Body of pancreas (tissue), 4 donors: ENCODE data around the gene PRR27. TPM values are rescaled to one million over a fixed set of nuclear protein-coding genes. Genes with fewer than 3 reads are reported as not detected.
"Not testable (repeated sequence)": the region's sequence is repeated elsewhere in the genome, so short reads cannot be mapped to it uniquely, and the experiment has no call there.

ENCODE experiments used
- ATAC-seq: fragments of 150-250 bp; one replicate; pipeline ENCODE4 v1.9.1; 2016
- DNase-seq, 4 donors: peaks; one replicate each; pipeline ENCODE4 v3.0.0-alpha.2; 2019
- H3K27ac ChIP-seq, 4 donors: fragments of 200-600 bp; sonication (generic); 1 replicate in 3 of 4; 2 replicates in 1 of 4; pipeline versions ENCODE4 v1.5.1 to v1.6.1; 2016 to 2019; ENCODE audit warnings: mild to moderate bottlenecking in 1 of 4, mixed read lengths in 1 of 4, moderate library complexity in 1 of 4
- H3K27me3 ChIP-seq, 2 donors: fragments of 200-600 bp; sonication (generic); one replicate each; pipeline ENCODE4 v1.6.0; 2016; ENCODE audit warnings: mild to moderate bottlenecking in 1 of 2
- H3K36me3 ChIP-seq, 2 donors: fragments of 200-600 bp; sonication (generic); replicated peaks in 1 of 2; 2 replicates each; pipeline ENCODE4 v1.5.1; 2016; ENCODE audit warnings: low read depth in 2 of 2; ENCODE audit not compliant: insufficient read depth in 1 of 2
- H3K4me1 ChIP-seq: fragments of 200-600 bp; sonication (generic); one replicate; pipeline ENCODE4 v1.6.0; 2016
- H3K4me3 ChIP-seq, 2 donors: fragments of 200-600 bp; sonication (generic); 1 replicate in 1 of 2; 2 replicates in 1 of 2; pipeline ENCODE4 v1.5.1; 2016 to 2019
- H3K9me3 ChIP-seq, 3 donors: fragments of 200-600 bp; sonication (generic); 1 replicate in 2 of 3; 2 replicates in 1 of 3; pipeline ENCODE4 v1.5.1; 2016
- POLR2A ChIP-seq, 3 donors: fragments of 450-650 bp; IDR thresholded peaks; one replicate each; pipeline ENCODE4 v1.6.1; 2016; ENCODE audit warnings: antibody characterized with exemption in 3 of 3, mild to moderate bottlenecking in 2 of 3
- WGBS, 2 donors: methylation state at CpG; one replicate each; pipeline ENCODE4 v1.1.5; 2017; 5-methylcytosine and 5-hydroxymethylcytosine counted together
- intact Hi-C: fragments of 100-400 bp; cut with DNase I; formaldehyde crosslinking; loops from one replicate; pipeline ENCODE4 v1.15.1; 2023
- total RNA-seq, 2 donors: library from RNA; depleted of rRNA; stranded (reverse); fragments of >200 nt; gene quantifications; one replicate each; pipeline ENCODE4 v1.1.0, GENCODE V29; 2016
- TF ChIP-seq, protein P1 (sequence below), 7 experiments: fragments of 450-650 bp in 4 of 7; fragments of 200-600 bp in 3 of 7; sonication (generic) in 3 of 7; IDR thresholded peaks; one replicate each; pipeline ENCODE4 v1.5.1; 2016 to 2019; ENCODE audit warnings: antibody characterized with exemption in 7 of 7

PRR27 gene
- total RNA-seq, 2 donors from 2014 or later, result not detected

- ATAC-seq (peak; percentile 21), DNase-seq (no peak)
- Histone ChIP-seq H3K27me3 (no peaks in the 10 kb centered on the region), H3K4me3 (no peak overlapping the region), H3K27ac (no peak overlapping the region), H3K36me3 (no peaks in the 10 kb centered on the region), H3K9me3 (no peaks in the 10 kb centered on the region), H3K4me1 (peaks cover 8% of the 10 kb centered on the region)
- TF ChIP-seq, protein P1, sequence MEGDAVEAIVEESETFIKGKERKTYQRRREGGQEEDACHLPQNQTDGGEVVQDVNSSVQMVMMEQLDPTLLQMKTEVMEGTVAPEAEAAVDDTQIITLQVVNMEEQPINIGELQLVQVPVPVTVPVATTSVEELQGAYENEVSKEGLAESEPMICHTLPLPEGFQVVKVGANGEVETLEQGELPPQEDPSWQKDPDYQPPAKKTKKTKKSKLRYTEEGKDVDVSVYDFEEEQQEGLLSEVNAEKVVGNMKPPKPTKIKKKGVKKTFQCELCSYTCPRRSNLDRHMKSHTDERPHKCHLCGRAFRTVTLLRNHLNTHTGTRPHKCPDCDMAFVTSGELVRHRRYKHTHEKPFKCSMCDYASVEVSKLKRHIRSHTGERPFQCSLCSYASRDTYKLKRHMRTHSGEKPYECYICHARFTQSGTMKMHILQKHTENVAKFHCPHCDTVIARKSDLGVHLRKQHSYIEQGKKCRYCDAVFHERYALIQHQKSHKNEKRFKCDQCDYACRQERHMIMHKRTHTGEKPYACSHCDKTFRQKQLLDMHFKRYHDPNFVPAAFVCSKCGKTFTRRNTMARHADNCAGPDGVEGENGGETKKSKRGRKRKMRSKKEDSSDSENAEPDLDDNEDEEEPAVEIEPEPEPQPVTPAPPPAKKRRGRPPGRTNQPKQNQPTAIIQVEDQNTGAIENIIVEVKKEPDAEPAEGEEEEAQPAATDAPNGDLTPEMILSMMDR (IDR thresholded peaks at IDR 0.05), result no peak
- TF ChIP-seq POLR2A (IDR thresholded peaks at IDR 0.05), result no peak
- intact Hi-C loops, result no loop called here
- 62 to 82% methylated on average over 2 of the region's 2 CpGs for WGBS, 2 donors
These were observed 38.9 kb downstream of the PRR27 start for GRCh38 chr4:70192895-70193294.

DNA sequence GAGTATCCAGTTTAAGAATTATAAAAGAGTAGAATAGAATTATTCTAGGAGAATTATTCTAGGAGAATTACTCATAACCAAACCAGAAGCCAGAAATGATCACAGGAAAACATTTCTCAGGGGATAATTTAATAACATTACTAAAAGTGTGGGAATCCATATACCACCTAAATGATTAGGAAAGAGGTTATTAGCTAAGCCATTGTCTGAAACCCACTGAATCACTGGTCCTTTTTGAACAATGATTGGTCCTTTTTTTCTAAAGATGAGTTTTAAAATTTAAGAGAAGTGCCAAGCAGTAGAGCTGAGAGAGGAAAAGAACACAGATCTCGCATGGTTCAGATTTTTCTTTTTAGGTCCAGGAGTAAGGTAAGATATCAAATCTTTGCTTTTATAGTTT is 41.4 kb downstream of the PRR27 start, which contains the start of gene ODAM:
TSS of gene ODAM (plus strand) at position 301 of the 400 bp plus-strand sequence. CDS start 819 bp downstream, outside the sequence.
- no peak within 1 kb of the TSS for H3K4me3 ChIP-seq
- no peaks in the 10 kb centered on the region for H3K27me3 ChIP-seq
- H3K9me3 ChIP-seq, result no peaks in the 10 kb centered on the region
- TF ChIP-seq, protein P1 (IDR thresholded peaks at IDR 0.05), result no peak
- TF ChIP-seq POLR2A (IDR thresholded peaks at IDR 0.05), result no peak
- ATAC-seq (no peak), DNase-seq (no peak)
- H3K4me1 ChIP-seq, result peaks cover 18% of the 10 kb centered on the region
- H3K36me3 ChIP-seq, result no peaks in the 10 kb centered on the region
- WGBS, 2 donors, result 87 to 90% methylated on average over 1 of the region's 1 CpG
- no peak within 1 kb of the TSS for H3K27ac ChIP-seq
- intact Hi-C loops, result no loop called here

DNA sequence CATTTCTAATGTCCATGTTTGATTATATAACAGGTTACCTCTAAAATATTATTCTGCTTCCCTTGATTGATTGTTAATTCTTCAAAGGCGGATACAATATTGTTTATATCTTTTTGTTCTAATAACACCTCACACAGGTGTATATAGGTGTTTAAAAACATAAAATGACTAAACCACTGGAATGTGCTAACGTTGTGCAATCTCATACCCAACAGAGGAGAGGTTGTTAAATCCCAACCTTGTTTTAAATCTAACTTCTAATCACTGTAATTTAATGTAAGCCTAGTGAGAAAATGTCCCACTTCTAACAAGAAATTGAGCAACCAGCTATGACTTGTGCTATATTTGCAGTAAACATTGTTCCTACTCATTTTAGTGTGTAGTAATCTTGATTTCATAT is 42.8 kb downstream of the PRR27 start:
- Histone ChIP-seq H3K4me1 (peaks cover 18% of the 10 kb centered on the region), H3K4me3 (no peak overlapping the region), H3K27me3 (no peaks in the 10 kb centered on the region), H3K9me3 (no peaks in the 10 kb centered on the region), H3K27ac (no peak overlapping the region), H3K36me3 (no peaks in the 10 kb centered on the region)
- DNase-seq, result no peak
- TF ChIP-seq, protein P1 (IDR thresholded peaks at IDR 0.05), result no peak
- no peak for TF ChIP-seq POLR2A (IDR thresholded peaks at IDR 0.05)
- ATAC-seq, result no peak
- intact Hi-C loops, result no loop called here
- 64 to 69% methylated on average over 2 of the region's 2 CpGs for WGBS, 2 donors

GRCh38 chr4:70197842-70198241 is 43.8 kb downstream of the PRR27 start:
- no peak overlapping the region for H3K4me3 ChIP-seq
- H3K27ac ChIP-seq, result peak overlapping the region in 2 of 4 donors; percentile 27 to 43
- no peaks in the 10 kb centered on the region for H3K9me3 ChIP-seq
- intact Hi-C loops, result no loop called here
- DNase-seq, result peak; percentile 48 to 78 (median 65)
- TF ChIP-seq POLR2A (IDR thresholded peaks at IDR 0.05), result no peak
- TF ChIP-seq, protein P1 (IDR thresholded peaks at IDR 0.05), result no peak
- H3K36me3 ChIP-seq, result no peaks in the 10 kb centered on the region
- no peaks in the 10 kb centered on the region for H3K27me3 ChIP-seq
- peak; percentile 87 for ATAC-seq
- WGBS, 2 donors, result 16 to 20% methylated on average over 2 of the region's 2 CpGs
- H3K4me1 ChIP-seq, result peaks cover 18% of the 10 kb centered on the region

- ATAC-seq (no peak), DNase-seq (no peak)
- WGBS, 2 donors, result 11 to 14% methylated on average over 1 of the region's 1 CpG
- no peaks in the 10 kb centered on the region for H3K36me3 ChIP-seq
- TF ChIP-seq, protein P1 (IDR thresholded peaks at IDR 0.05), result no peak
- TF ChIP-seq POLR2A (IDR thresholded peaks at IDR 0.05), result no peak
- no peak overlapping the region for H3K27ac ChIP-seq
- no peaks in the 10 kb centered on the region for H3K27me3 ChIP-seq
- H3K4me3 ChIP-seq, result no peak overlapping the region
- H3K4me1 ChIP-seq, result peaks cover 9% of the 10 kb centered on the region
- H3K9me3 ChIP-seq, result no peaks in the 10 kb centered on the region
- intact Hi-C loops, result no loop called here
These were observed 49.6 kb downstream of the PRR27 start for GRCh38 chr4:70203601-70204000.

- H3K27ac ChIP-seq, ATAC-seq, H3K4me3 ChIP-seq, H3K27me3 ChIP-seq, H3K4me1 ChIP-seq, H3K9me3 ChIP-seq, intact Hi-C loops, H3K36me3 ChIP-seq, DNase-seq: not testable (repeated sequence)
- WGBS, 2 donors, result 40 to 73% methylated on average over 2 to 4 of the region's 4 CpGs
These were observed 58.7 kb downstream of the PRR27 start for GRCh38 chr4:70212752-70213151.
